DND-41 (cell line): ENCODE measurements around the gene IAH1.

Source experiments
- ATAC-seq: fragments of 200-7000 bp; cut with Tn5 transposase; 3 replicates; pipeline ENCODE4 v1.9.1; 2021; ENCODE audit warnings: low read depth; ENCODE audit not compliant: insufficient read depth
- DNase-seq: peaks from one replicate; pipeline ENCODE4 v3.0.0-alpha.2; 2020
- H2AFZ ChIP-seq: 2 replicates; pipeline ENCODE4 v1.6.0; 2012; ENCODE audit warnings: low read depth, low read length
- H3K27ac ChIP-seq: 2 replicates; pipeline ENCODE4 v1.5.1; 2012; ENCODE audit warnings: low read length, inconsistent platforms
- H3K27me3 ChIP-seq: fragments of 200-600 bp; sonication (generic); 2 replicates; pipeline ENCODE4 v1.6.0; 2012; ENCODE audit warnings: low read length, mild to moderate bottlenecking, inconsistent platforms; ENCODE audit not compliant: insufficient read depth, poor library complexity
- H3K36me3 ChIP-seq: 2 replicates; pipeline ENCODE4 v1.5.1; 2012; ENCODE audit warnings: low read length, inconsistent platforms; ENCODE audit not compliant: insufficient read depth
- H3K4me1 ChIP-seq: 2 replicates; pipeline ENCODE4 v1.5.1; 2012; ENCODE audit warnings: mild to moderate bottlenecking, low read length; ENCODE audit not compliant: insufficient read depth
- H3K4me2 ChIP-seq: 2 replicates; pipeline ENCODE4 v1.6.0; 2012; ENCODE audit warnings: mild to moderate bottlenecking, moderate library complexity, low read length, inconsistent platforms; ENCODE audit not compliant: insufficient read depth
- H3K4me3 ChIP-seq, 2 experiments: fragments of 200-600 bp in 1 of 2; shearing (Covaris generic) in 1 of 2; 2 replicates each; pipeline ENCODE4 v1.5.1; 2012 to 2016; ENCODE audit warnings: inconsistent platforms in 2 of 2, low read length in 2 of 2, mild to moderate bottlenecking in 2 of 2, low read depth in 1 of 2, moderate library complexity in 1 of 2
- H3K79me2 ChIP-seq: 2 replicates; pipeline ENCODE4 v1.6.0; 2012; ENCODE audit warnings: low read length, inconsistent platforms; ENCODE audit not compliant: insufficient read depth
- H3K9ac ChIP-seq: 2 replicates; pipeline ENCODE4 v1.6.0; 2012; ENCODE audit warnings: low read depth, mild to moderate bottlenecking, inconsistent platforms, low read length, moderate library complexity
- H3K9me3 ChIP-seq: 2 replicates; pipeline ENCODE4 v1.5.1; 2012; ENCODE audit warnings: low read length, moderate library complexity, mild to moderate bottlenecking, inconsistent platforms; ENCODE audit not compliant: insufficient read depth, severe bottlenecking
- H4K20me1 ChIP-seq: 2 replicates; pipeline ENCODE4 v1.6.0; 2012; ENCODE audit warnings: low read length; ENCODE audit not compliant: insufficient read depth
- EZH2 ChIP-seq: IDR thresholded peaks from 3 replicates; pipeline ENCODE4 v1.6.1; 2012; ENCODE audit warnings: borderline replicate concordance, low read depth, mild to moderate bottlenecking, moderate library complexity, low read length, inconsistent platforms; ENCODE audit not compliant: severe bottlenecking
- TF ChIP-seq, protein P1 (sequence below): IDR thresholded peaks from 2 replicates; pipeline ENCODE4 v1.5.1; 2012; ENCODE audit warnings: borderline replicate concordance, low read length, moderate library complexity, mild to moderate bottlenecking; ENCODE audit not compliant: poor library complexity, severe bottlenecking; ENCODE audit errors: extremely low read depth

The IAH1 gene

GRCh38 chr2:9466147-9466683 lies 8.1 kb upstream of the IAH1 start:
- peaks cover 74% of the 10 kb centered on the region for H3K36me3 ChIP-seq
- ATAC-seq (no peak), DNase-seq (no peak)
- H3K4me2 ChIP-seq = no peak overlapping the region
- H3K4me3 ChIP-seq = no peak overlapping the region
- H3K27ac ChIP-seq = no peak overlapping the region
- no peaks in the 10 kb centered on the region for H3K27me3 ChIP-seq
- no peak overlapping the region for H3K9ac ChIP-seq
- no peak for TF ChIP-seq EZH2
- TF ChIP-seq, protein P1, sequence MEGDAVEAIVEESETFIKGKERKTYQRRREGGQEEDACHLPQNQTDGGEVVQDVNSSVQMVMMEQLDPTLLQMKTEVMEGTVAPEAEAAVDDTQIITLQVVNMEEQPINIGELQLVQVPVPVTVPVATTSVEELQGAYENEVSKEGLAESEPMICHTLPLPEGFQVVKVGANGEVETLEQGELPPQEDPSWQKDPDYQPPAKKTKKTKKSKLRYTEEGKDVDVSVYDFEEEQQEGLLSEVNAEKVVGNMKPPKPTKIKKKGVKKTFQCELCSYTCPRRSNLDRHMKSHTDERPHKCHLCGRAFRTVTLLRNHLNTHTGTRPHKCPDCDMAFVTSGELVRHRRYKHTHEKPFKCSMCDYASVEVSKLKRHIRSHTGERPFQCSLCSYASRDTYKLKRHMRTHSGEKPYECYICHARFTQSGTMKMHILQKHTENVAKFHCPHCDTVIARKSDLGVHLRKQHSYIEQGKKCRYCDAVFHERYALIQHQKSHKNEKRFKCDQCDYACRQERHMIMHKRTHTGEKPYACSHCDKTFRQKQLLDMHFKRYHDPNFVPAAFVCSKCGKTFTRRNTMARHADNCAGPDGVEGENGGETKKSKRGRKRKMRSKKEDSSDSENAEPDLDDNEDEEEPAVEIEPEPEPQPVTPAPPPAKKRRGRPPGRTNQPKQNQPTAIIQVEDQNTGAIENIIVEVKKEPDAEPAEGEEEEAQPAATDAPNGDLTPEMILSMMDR = no peak
- no peaks in the 10 kb centered on the region for H3K4me1 ChIP-seq
- H4K20me1 ChIP-seq = no peaks in the 10 kb centered on the region
- H3K9me3 ChIP-seq = no peaks in the 10 kb centered on the region
- H2AFZ ChIP-seq = no peak overlapping the region
- H3K79me2 ChIP-seq = no peaks in the 10 kb centered on the region

GRCh38 chr2:9467687-9468086 lies 6.7 kb upstream of the IAH1 start:
- H3K4me3 ChIP-seq = no peak overlapping the region
- no peaks in the 10 kb centered on the region for H4K20me1 ChIP-seq
- H3K27ac ChIP-seq = no peak overlapping the region
- H3K27me3 ChIP-seq = no peaks in the 10 kb centered on the region
- DNase-seq (no peak), ATAC-seq (no peak)
- H3K9me3 ChIP-seq = no peaks in the 10 kb centered on the region
- H2AFZ ChIP-seq = no peak overlapping the region
- H3K4me1 ChIP-seq = no peaks in the 10 kb centered on the region
- peaks cover 72% of the 10 kb centered on the region for H3K36me3 ChIP-seq
- H3K9ac ChIP-seq = no peak overlapping the region
- H3K4me2 ChIP-seq = no peak overlapping the region
- no peak for TF ChIP-seq EZH2
- TF ChIP-seq, protein P1 = no peak
- H3K79me2 ChIP-seq = no peaks in the 10 kb centered on the region

GRCh38 chr2:9471206-9471605 lies 3.1 kb upstream of the IAH1 start:
- H3K27me3 ChIP-seq = no peaks in the 10 kb centered on the region
- H3K79me2 ChIP-seq = peaks cover 12% of the 10 kb centered on the region
- H3K4me2 ChIP-seq = no peak overlapping the region
- ATAC-seq (no peak), DNase-seq (no peak)
- H3K27ac ChIP-seq = no peak overlapping the region
- no peaks in the 10 kb centered on the region for H3K9me3 ChIP-seq
- TF ChIP-seq EZH2 = no peak
- TF ChIP-seq, protein P1 = no peak
- no peak overlapping the region for H2AFZ ChIP-seq
- H3K4me1 ChIP-seq = peaks cover 24% of the 10 kb centered on the region
- H3K4me3 ChIP-seq = no peak overlapping the region
- H4K20me1 ChIP-seq = no peaks in the 10 kb centered on the region
- H3K9ac ChIP-seq = no peak overlapping the region
- peaks cover 55% of the 10 kb centered on the region for H3K36me3 ChIP-seq

GRCh38 chr2:9472511-9472910 lies 1.8 kb upstream of the IAH1 start:
- TF ChIP-seq, protein P1 = no peak
- no peak for TF ChIP-seq EZH2
- Histone ChIP-seq H3K27ac (no peak overlapping the region), H3K79me2 (peaks cover 19% of the 10 kb centered on the region), H3K9me3 (no peaks in the 10 kb centered on the region), H3K27me3 (no peaks in the 10 kb centered on the region), H3K36me3 (peaks cover 54% of the 10 kb centered on the region), H4K20me1 (no peaks in the 10 kb centered on the region), H3K9ac (no peak overlapping the region), H3K4me3 (no peak overlapping the region), H3K4me1 (peaks cover 36% of the 10 kb centered on the region), H2AFZ (no peak overlapping the region), H3K4me2 (no peak overlapping the region)
- no peak for ATAC-seq
- no peak for DNase-seq
